Memory B cell (primary cell): ENCODE results near the gene PNRC2.
"Not testable (repeated sequence)": the region's sequence is repeated elsewhere in the genome, so short reads cannot be mapped to it uniquely, and the experiment has no call there.

ENCODE experiments used
- ATAC-seq: fragments of 150-1000 bp; cut with Tn5 transposase; 2 replicates; pipeline ENCODE4 v1.10.0; 2021; ENCODE audit warnings: low read depth, mild to moderate bottlenecking, moderate library complexity
- DNase-seq, 2 donors: peaks; one replicate each; pipeline ENCODE4 v3.0.0; 2022; ENCODE audit warnings: low spot score in 2 of 2
- H3K27ac Mint-ChIP-seq: one replicate; pipeline ENCODE4 v1.8.0; 2022; ENCODE audit warnings: mild to moderate bottlenecking, moderate library complexity, mixed read lengths
- H3K27me3 Mint-ChIP-seq: one replicate; pipeline ENCODE4 v1.8.0; 2022; ENCODE audit warnings: mixed read lengths
- H3K36me3 Mint-ChIP-seq: one replicate; pipeline ENCODE4 v1.8.0; 2022; ENCODE audit warnings: mild to moderate bottlenecking, mixed read lengths
- H3K4me1 Mint-ChIP-seq: one replicate; pipeline ENCODE4 v1.8.0; 2022; ENCODE audit warnings: mixed read lengths
- H3K4me3 Mint-ChIP-seq: one replicate; pipeline ENCODE4 v1.8.0; 2022; ENCODE audit warnings: mild to moderate bottlenecking, moderate library complexity, mixed read lengths
- H3K9me3 Mint-ChIP-seq: one replicate; pipeline ENCODE4 v1.8.0; 2022; ENCODE audit warnings: mixed read lengths

The PNRC2 gene

GRCh38 chr1:23992011-23992410 lies 32.4 kb downstream of the PNRC2 start:
- H3K27ac Mint-ChIP-seq, H3K27me3 Mint-ChIP-seq, H3K4me3 Mint-ChIP-seq, H3K36me3 Mint-ChIP-seq, H3K9me3 Mint-ChIP-seq, DNase-seq, H3K4me1 Mint-ChIP-seq: not testable (repeated sequence)
- ATAC-seq: peak; percentile 48

- Mint-ChIP-seq H3K9me3 (no peaks in the 10 kb centered on the region), H3K27me3 (peaks cover 2% of the 10 kb centered on the region), H3K4me1 (peaks cover 5% of the 10 kb centered on the region), H3K27ac (no peak overlapping the region), H3K36me3 (no peaks in the 10 kb centered on the region), H3K4me3 (no peak overlapping the region)
- ATAC-seq (peak; percentile 35), DNase-seq (no peak)
Observed at GRCh38 chr1:23995431-23995837, 35.8 kb downstream of the PNRC2 start.

- Mint-ChIP-seq H3K27me3 (peaks cover 2% of the 10 kb centered on the region), H3K4me1 (peaks cover 2% of the 10 kb centered on the region), H3K36me3 (no peaks in the 10 kb centered on the region), H3K27ac (no peak overlapping the region), H3K4me3 (no peak overlapping the region), H3K9me3 (no peaks in the 10 kb centered on the region)
- no peak for DNase-seq
- ATAC-seq: no peak
Observed at GRCh38 chr1:23996700-23997229, 37.1 kb downstream of the PNRC2 start.

GRCh38 chr1:23997812-23998211 lies 38.2 kb downstream of the PNRC2 start:
- Mint-ChIP-seq H3K4me3 (no peak overlapping the region), H3K27me3 (peaks cover 2% of the 10 kb centered on the region), H3K36me3 (no peaks in the 10 kb centered on the region), H3K9me3 (no peaks in the 10 kb centered on the region), H3K27ac (no peak overlapping the region), H3K4me1 (peaks cover 2% of the 10 kb centered on the region)
- ATAC-seq (no peak), DNase-seq (no peak)

GRCh38 chr1:23999156-23999671 lies 39.6 kb downstream of the PNRC2 start:
- peaks cover 2% of the 10 kb centered on the region for H3K27me3 Mint-ChIP-seq
- peaks cover 10% of the 10 kb centered on the region for H3K4me1 Mint-ChIP-seq
- H3K4me3 Mint-ChIP-seq: no peak overlapping the region
- no peaks in the 10 kb centered on the region for H3K36me3 Mint-ChIP-seq
- no peaks in the 10 kb centered on the region for H3K9me3 Mint-ChIP-seq
- ATAC-seq (no peak), DNase-seq (no peak)
- no peak overlapping the region for H3K27ac Mint-ChIP-seq

- Mint-ChIP-seq H3K36me3 (no peaks in the 10 kb centered on the region), H3K9me3 (no peaks in the 10 kb centered on the region), H3K27ac (no peak overlapping the region), H3K4me1 (peaks cover 10% of the 10 kb centered on the region), H3K27me3 (peaks cover 2% of the 10 kb centered on the region), H3K4me3 (no peak overlapping the region)
- ATAC-seq (no peak), DNase-seq (no peak)
Observed at GRCh38 chr1:24002695-24003094, 43.1 kb downstream of the PNRC2 start.

- no peak for DNase-seq
- Mint-ChIP-seq H3K4me3 (no peak overlapping the region), H3K36me3 (no peaks in the 10 kb centered on the region), H3K9me3 (no peaks in the 10 kb centered on the region), H3K27ac (no peak overlapping the region), H3K27me3 (peaks cover 2% of the 10 kb centered on the region), H3K4me1 (peaks cover 10% of the 10 kb centered on the region)
- peak; percentile 92 for ATAC-seq
Observed at GRCh38 chr1:24003331-24003972, 43.8 kb downstream of the PNRC2 start.

- H3K27me3 Mint-ChIP-seq: peaks cover 2% of the 10 kb centered on the region
- DNase-seq: no peak
- H3K9me3 Mint-ChIP-seq: no peaks in the 10 kb centered on the region
- no peak overlapping the region for H3K27ac Mint-ChIP-seq
- H3K4me3 Mint-ChIP-seq: no peak overlapping the region
- no peaks in the 10 kb centered on the region for H3K36me3 Mint-ChIP-seq
- H3K4me1 Mint-ChIP-seq: peaks cover 10% of the 10 kb centered on the region
- no peak for ATAC-seq
Observed at GRCh38 chr1:24004132-24004531, 44.5 kb downstream of the PNRC2 start.

GRCh38 chr1:24005163-24005562 lies 45.5 kb downstream of the PNRC2 start:
- H3K9me3 Mint-ChIP-seq: no peaks in the 10 kb centered on the region
- H3K4me1 Mint-ChIP-seq: peaks cover 10% of the 10 kb centered on the region
- no peak for ATAC-seq
- no peak overlapping the region for H3K27ac Mint-ChIP-seq
- no peak for DNase-seq
- H3K27me3 Mint-ChIP-seq: peaks cover 4% of the 10 kb centered on the region
- no peaks in the 10 kb centered on the region for H3K36me3 Mint-ChIP-seq
- no peak overlapping the region for H3K4me3 Mint-ChIP-seq

- no peaks in the 10 kb centered on the region for H3K9me3 Mint-ChIP-seq
- no peak for ATAC-seq
- no peak overlapping the region for H3K27ac Mint-ChIP-seq
- no peak for DNase-seq
- H3K27me3 Mint-ChIP-seq: peaks cover 7% of the 10 kb centered on the region
- H3K36me3 Mint-ChIP-seq: no peaks in the 10 kb centered on the region
- H3K4me3 Mint-ChIP-seq: no peak overlapping the region
- H3K4me1 Mint-ChIP-seq: peaks cover 12% of the 10 kb centered on the region
Observed at GRCh38 chr1:24007079-24007478, 47.5 kb downstream of the PNRC2 start.

- not testable (repeated sequence) for H3K27ac Mint-ChIP-seq, H3K9me3 Mint-ChIP-seq, DNase-seq, H3K4me3 Mint-ChIP-seq, H3K4me1 Mint-ChIP-seq, ATAC-seq, H3K36me3 Mint-ChIP-seq
- H3K27me3 Mint-ChIP-seq: peaks cover 11% of the 10 kb centered on the region
Observed at GRCh38 chr1:24008574-24009184, 49.1 kb downstream of the PNRC2 start.

GRCh38 chr1:24009406-24009805 lies 49.8 kb downstream of the PNRC2 start:
- no peak overlapping the region for H3K27ac Mint-ChIP-seq
- no peak overlapping the region for H3K4me3 Mint-ChIP-seq
- H3K4me1 Mint-ChIP-seq: peaks cover 5% of the 10 kb centered on the region
- H3K9me3 Mint-ChIP-seq: no peaks in the 10 kb centered on the region
- H3K36me3 Mint-ChIP-seq: no peaks in the 10 kb centered on the region
- ATAC-seq: no peak
- H3K27me3 Mint-ChIP-seq: peaks cover 11% of the 10 kb centered on the region
- DNase-seq: no peak

GRCh38 chr1:24010650-24011049 lies 51.0 kb downstream of the PNRC2 start:
- peaks cover 10% of the 10 kb centered on the region for H3K27me3 Mint-ChIP-seq
- DNase-seq: no peak
- H3K36me3 Mint-ChIP-seq: no peaks in the 10 kb centered on the region
- no peak for ATAC-seq
- H3K9me3 Mint-ChIP-seq: no peaks in the 10 kb centered on the region
- no peak overlapping the region for H3K27ac Mint-ChIP-seq
- no peak overlapping the region for H3K4me3 Mint-ChIP-seq
- peaks cover 2% of the 10 kb centered on the region for H3K4me1 Mint-ChIP-seq

- not testable (repeated sequence) for H3K4me3 Mint-ChIP-seq, DNase-seq, H3K27ac Mint-ChIP-seq, H3K9me3 Mint-ChIP-seq, ATAC-seq, H3K4me1 Mint-ChIP-seq, H3K27me3 Mint-ChIP-seq, H3K36me3 Mint-ChIP-seq
Observed at GRCh38 chr1:24012878-24013277, 53.2 kb downstream of the PNRC2 start.
